ENCODE results near the gene HMGCLL1.

DNA sequence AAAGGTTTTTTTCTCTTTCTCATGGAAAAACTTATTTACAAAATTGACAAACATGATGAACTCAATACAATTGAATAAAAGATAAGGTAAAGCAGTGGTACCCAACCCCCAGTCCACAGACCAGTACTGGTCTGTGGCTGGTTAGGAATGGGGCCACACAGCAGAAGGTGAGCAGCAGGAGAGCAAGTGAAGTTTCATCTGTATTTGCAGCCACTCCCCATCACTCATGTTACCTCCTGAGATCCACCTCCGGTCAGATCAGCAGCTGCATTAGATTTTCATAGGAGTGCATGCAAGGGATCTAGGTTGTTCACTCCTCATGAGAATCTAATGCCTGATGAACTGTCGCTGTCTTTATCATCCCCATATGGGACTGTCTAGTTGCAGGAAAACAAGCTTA lies 47.5 kb downstream of the HMGCLL1 start:
- TF ChIP-seq, protein P1, sequence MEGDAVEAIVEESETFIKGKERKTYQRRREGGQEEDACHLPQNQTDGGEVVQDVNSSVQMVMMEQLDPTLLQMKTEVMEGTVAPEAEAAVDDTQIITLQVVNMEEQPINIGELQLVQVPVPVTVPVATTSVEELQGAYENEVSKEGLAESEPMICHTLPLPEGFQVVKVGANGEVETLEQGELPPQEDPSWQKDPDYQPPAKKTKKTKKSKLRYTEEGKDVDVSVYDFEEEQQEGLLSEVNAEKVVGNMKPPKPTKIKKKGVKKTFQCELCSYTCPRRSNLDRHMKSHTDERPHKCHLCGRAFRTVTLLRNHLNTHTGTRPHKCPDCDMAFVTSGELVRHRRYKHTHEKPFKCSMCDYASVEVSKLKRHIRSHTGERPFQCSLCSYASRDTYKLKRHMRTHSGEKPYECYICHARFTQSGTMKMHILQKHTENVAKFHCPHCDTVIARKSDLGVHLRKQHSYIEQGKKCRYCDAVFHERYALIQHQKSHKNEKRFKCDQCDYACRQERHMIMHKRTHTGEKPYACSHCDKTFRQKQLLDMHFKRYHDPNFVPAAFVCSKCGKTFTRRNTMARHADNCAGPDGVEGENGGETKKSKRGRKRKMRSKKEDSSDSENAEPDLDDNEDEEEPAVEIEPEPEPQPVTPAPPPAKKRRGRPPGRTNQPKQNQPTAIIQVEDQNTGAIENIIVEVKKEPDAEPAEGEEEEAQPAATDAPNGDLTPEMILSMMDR (IDR thresholded peaks at IDR 0.05; ENCODE audit: borderline replicate concordance, extremely low read depth, low read length, poor library complexity, severe bottlenecking) = no peak
- no peak for TF ChIP-seq EZH2 (IDR thresholded peaks at IDR 0.05; ENCODE audit: borderline replicate concordance, low read depth, low read length, severe bottlenecking)

Data from DND-41 (cell line).